Adrenal gland (tissue), 5 donors: ENCODE data around the gene TECR.

ENCODE experiments used
- CTCF ChIP-seq, 6 experiments: fragments of 450-650 bp in 4 of 6; fragments of 200-600 bp in 2 of 6; sonication (generic) in 1 of 6; IDR thresholded peaks; 1 replicate in 5 of 6; 2 replicates in 1 of 6; pipeline versions ENCODE4 v1.5.1 to v1.8.0; 2016 to 2021; ENCODE audit warnings: antibody characterized with exemption in 6 of 6, mild to moderate bottlenecking in 2 of 6, moderate library complexity in 1 of 6
- POLR2A ChIP-seq, 2 donors: fragments of 450-650 bp; IDR thresholded peaks; one replicate each; pipeline ENCODE4 v1.6.1; 2017; ENCODE audit warnings: antibody characterized with exemption in 2 of 2, mild to moderate bottlenecking in 2 of 2, moderate library complexity in 1 of 2
- donor health status: DM: no; HTN: no; CAD: no.

GRCh38 chr19:14517840-14518505 is 11.4 kb upstream of the TECR start, which contains the start of gene DNAJB1:
- TF ChIP-seq CTCF (IDR thresholded peaks at IDR 0.05) (no peak), POLR2A (IDR thresholded peaks at IDR 0.05) (peak; percentile 98)
